D341Med (cell line): Measurements from ENCODE around the gene PLAA.
"Not testable (repeated sequence)": the region's sequence is repeated elsewhere in the genome, so short reads cannot be mapped to it uniquely, and the experiment has no call there.

Source experiments
- DNase-seq: peaks from one replicate; pipeline ENCODE4 v3.0.0; 2012; ENCODE audit warnings: low spot score

The PLAA gene

DNA sequence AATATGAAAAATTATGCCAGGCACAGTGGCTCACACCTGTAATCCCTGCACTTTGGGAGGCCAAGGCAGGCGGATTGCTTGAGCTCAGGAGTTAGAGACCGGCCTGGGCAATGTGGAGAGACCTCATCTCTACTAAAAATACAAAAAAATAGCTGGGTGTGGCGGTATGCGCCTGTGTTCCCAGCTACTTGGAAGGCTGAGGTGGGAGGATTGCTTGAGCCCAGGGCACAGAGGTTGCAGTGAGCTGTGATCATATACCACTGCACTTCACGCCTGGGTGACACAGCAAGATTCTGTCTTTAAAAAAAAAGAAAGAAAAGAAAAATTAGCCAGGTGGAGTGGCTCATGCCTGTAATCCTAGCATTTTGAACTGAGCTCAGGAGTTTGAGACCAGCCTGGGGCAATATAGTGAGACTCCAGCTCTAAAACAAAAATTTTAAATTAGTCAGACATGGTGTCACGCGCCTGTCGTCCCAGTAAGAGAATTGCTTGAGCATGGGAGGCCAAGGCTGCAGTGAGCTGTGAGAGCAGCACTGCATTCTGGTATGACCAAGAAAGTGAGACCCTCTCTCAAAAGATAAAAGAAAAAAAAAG, 18.0 kb downstream of the PLAA start:
- DNase-seq, result no peak

DNA sequence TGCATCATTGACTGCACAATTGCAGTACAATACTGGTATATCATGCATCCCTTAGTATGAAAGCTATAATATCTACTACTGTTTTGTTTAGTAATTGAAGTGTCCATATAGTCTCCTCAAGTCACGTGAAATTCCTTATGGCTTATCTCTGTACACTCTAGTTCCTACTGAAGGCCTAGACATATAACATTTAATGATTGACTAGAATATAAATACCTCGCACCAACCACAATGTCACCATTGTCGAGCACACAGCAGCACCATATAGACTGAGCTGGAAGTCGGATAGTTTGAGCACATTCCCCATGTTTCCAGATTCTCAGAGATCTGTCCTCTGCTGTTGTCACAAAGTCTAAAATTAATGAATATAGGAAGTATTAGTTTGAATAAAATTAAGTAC, 21.4 kb downstream of the PLAA start:
- DNase-seq, result no peak

DNA sequence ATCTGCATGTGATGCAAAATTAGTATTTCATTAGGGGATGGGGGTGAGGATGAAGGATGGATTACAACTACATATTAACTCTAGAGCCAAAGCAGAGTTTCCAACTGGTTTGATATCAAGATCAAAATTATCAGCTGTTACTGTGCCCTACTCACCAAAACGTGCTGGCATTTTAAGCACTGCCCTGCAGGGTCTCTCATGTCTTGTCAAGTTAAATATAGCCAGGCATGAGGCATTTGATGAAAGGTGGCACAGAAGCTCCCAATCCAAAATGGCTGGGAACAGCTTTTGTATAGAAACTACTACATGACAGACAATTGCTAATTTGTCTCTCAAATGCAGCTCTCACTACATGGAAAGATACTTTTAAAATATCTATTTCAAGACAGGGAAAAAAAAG, 27.3 kb downstream of the PLAA start:
- no peak for DNase-seq

DNA sequence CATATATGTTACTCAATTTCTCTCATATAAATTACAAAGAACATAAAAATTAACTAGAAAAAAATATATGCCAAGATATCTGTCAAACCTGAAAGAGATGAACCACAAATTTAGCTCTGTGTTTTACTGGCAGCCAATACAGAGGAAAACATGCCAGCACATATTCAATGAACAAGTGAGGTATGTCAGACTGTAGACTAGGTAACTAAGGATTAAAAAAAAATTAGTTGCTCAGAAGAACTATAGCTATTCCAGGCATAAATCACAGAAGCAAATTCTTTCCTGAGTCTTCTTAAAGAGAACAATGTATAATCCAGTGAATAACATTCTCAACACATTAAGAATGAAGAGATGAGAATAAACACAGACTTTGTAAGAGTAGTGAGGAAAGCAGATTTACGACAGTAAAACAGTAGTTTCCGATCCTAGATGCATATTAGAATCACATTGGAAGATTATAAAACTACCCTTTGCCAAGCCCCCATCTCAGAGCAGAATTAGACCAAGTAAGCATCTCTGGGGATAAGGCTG, 33.8 kb downstream of the PLAA start:
- DNase-seq, result no peak

- DNase-seq, result no peak
Measured at GRCh38 chr9:26904671-26905070, 42.4 kb downstream of the PLAA start.

DNA sequence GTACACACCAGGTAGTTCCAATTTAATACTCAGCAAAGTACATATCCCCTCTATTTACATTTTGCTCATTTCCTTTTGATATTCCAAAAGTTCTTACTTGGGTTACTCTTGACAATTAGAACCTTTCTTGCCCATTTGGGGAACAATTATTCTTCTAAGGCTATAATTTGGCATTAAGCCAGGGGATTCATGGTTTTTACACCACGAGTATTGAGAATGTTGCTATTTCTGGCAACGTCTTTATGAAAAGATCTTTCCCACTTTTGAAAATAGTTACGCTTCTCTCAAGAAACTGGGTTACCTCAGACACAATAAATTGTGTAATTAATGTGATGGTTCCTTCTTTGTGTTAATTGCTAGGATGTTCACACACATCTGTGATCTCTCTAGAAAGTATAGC, 43.0 kb downstream of the PLAA start:
- no peak for DNase-seq

DNA sequence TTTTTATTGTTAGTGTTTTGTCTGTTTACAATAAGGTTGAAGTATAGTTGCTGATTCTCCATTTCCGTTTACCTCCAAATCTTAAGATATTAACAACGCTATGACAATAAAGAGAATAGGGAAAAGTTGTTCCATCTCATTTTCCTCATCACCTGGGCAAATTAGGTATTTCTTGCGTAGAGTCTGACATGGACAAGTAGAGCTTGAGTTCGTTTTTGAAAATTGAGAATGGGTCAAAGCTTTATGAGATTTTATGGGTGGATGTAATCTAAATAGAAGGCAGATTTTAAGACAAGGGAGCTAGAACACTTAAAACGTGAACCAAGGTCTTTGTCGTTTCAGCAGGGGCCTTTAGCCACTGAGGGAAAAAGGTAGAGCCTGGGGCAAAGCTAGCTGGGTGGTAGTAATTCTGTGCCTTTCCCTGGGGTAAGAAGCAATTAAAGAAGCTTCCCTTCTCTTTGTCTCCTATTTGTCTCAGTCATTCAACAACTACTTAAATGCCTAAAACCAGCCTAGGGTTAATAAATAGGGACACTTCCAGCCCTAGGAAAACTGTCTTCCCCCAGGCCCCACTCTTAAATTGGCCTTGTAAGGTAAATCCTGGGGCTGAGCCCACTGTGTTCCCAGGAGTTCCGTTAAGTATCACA, 53.9 kb downstream of the PLAA start:
- DNase-seq, result no peak

DNA sequence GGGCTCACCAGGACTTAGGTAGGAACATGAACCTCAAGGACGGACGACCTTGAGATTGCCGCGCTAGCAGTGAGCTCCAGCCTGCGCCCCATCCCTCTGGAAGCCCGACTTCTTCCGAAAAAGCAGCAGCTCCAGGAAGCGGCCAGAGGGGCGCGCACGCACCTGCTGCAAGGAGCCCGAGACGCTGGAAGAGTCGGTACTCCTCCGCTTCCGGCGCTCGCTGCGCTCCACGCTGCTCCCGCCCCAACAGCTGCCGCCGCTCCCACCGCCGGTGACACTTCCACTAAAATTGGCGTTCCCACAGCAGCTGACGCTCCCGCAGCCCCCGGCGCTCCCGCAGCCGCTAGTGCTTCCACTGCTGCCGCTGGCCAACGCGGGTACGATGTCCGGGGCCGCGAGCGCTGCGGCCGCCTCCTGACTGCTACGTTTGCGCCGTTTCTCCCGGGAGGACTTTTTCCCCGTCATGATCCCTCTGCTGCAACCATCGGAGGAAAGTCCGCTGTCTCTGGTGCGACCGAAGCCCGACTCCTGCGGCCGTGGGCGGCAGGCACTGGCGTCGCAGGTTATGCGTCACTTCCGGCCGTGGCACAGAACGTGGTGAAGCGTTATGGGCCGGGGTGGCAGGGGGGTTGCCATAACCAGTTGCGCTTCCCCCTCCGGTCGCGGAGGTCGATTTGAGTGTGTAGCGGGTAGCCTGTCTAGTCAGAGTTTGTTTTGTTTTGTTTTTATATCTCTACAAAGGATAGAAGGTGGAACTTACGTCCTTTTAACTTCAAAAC, 54.6 kb downstream of the PLAA start, which contains the start of gene CAAP1:
Gene CAAP1 (minus strand): TSS at position 552 of the 779 bp plus-strand sequence. CDS start 87 bp downstream, at position 465.
- peak; percentile 96 for DNase-seq

- DNase-seq, result no peak
Measured at GRCh38 chr9:26891726-26892125, 55.3 kb downstream of the PLAA start.

- DNase-seq, result no peak
Measured at GRCh38 chr9:26888271-26888670, 58.8 kb downstream of the PLAA start.

- no peak for DNase-seq
Measured at GRCh38 chr9:26882154-26882553, 64.9 kb downstream of the PLAA start.

DNA sequence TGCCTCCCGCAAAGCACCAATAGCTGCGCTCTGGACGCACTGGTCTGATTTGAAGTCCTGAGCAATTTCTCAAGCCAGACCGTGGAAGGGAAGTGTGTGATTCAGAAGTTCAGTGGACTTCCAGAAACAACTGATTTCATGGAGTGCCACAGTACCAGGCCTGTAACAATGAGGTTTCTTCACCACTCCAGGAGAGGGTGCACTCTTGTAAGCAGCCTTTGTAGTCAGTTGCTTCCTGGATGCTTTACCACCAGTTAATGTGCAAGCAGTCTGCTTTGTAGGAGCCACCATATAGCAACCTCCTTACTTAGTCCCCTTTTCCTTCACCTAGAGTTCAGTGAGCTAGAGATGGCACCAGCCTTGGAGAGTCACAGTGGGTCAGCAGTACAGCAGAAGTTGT, 66.8 kb downstream of the PLAA start:
- DNase-seq, result no peak

DNA sequence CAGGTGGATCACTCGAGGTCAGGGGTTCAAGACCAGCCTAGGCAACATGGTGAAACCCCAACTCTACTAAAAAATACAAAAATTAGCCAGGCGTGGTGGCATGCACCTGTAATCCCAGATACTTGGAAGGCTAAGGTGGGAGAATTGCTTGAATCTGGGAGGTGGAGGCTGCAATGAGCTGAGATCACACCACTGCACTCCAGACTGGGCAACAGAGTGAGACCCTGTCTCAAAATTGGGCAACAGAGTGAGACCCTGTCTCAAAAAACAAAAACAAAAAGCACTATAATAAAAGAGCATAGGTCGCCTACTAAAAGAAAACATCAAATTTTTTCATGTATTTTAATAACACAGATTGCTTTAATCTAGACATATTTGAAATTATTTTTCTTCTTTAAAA, 71.9 kb downstream of the PLAA start:
- DNase-seq, result not testable (repeated sequence)

- DNase-seq, result no peak
Measured at GRCh38 chr9:26870292-26870691, 76.8 kb downstream of the PLAA start.

DNA sequence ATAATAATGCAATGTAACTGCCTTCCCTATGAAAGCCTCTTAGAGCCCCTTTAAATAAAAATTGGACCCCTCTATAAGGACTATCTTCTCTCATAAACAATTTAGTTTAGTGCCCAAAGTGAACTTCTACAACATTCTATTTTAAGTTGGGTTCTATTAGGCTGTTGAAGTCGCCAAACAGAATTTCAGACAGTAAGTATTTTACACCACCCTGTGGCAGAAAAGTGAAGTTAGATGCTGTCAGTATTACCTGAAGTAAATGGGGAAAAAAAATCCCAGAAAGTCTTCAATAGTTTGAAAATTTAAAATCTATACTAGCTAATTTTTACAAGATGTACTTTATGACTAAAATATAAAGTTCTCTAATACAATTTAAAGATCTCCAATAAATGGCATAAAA, 84.0 kb downstream of the PLAA start:
- DNase-seq, result no peak

DNA sequence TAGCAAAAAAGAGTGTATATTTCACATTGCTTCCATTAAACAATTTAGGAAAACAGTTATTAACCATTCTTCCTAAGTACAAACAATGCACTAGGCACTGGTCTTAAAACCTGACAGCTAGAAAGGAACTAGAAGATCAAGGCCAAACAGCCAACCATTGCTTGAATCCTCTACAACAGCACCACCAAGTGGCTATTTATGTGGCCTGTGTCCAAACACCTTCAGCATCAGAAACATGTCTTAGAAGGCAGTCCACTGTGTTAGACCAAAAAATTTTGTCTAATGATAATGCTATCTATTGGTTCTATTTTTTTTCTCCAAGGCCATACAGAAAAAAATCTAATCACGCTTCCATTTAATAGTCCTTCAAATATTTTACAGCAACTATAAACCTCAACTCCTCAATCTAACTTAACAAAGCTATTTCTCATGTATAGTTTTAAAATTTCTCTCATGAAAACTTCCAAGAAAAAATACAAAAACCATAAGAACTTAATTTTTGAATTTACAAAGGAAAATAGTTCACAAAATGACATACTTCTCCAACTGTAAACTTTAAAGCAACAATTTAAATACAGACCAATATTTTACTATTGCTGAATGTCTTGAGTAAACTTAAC, 90.5 kb downstream of the PLAA start:
- peak; percentile 63 for DNase-seq
